ENCODE data around the gene SBF2.

DNA sequence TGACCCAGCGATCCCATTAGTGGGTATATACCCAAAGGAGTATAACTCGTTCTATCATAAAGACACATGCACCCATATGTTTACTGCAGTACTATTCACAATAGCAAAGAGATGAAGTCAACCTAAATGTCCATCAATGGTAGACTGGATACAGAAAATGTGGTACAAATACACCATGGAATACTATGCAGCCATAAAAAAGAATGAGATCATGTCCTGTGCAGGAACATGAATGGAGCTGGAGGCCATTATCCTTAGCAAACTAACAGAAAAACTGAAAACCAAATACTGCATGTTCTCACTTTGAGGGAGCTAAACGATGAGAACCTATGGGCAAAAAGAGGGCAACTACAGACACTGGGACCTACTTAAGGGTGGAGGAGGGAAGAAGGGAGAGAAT is 146.8 kb downstream of the SBF2 start:
- no peak for TF ChIP-seq POLR2A (IDR thresholded peaks at IDR 0.05)
- TF ChIP-seq, protein P1, sequence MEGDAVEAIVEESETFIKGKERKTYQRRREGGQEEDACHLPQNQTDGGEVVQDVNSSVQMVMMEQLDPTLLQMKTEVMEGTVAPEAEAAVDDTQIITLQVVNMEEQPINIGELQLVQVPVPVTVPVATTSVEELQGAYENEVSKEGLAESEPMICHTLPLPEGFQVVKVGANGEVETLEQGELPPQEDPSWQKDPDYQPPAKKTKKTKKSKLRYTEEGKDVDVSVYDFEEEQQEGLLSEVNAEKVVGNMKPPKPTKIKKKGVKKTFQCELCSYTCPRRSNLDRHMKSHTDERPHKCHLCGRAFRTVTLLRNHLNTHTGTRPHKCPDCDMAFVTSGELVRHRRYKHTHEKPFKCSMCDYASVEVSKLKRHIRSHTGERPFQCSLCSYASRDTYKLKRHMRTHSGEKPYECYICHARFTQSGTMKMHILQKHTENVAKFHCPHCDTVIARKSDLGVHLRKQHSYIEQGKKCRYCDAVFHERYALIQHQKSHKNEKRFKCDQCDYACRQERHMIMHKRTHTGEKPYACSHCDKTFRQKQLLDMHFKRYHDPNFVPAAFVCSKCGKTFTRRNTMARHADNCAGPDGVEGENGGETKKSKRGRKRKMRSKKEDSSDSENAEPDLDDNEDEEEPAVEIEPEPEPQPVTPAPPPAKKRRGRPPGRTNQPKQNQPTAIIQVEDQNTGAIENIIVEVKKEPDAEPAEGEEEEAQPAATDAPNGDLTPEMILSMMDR (IDR thresholded peaks at IDR 0.05) = no peak
